ENCODE data around the gene FAXC. TPM values are rescaled to one million over a fixed set of nuclear protein-coding genes. Genes with fewer than 3 reads are reported as not detected.

FAXC gene
- total RNA-seq, 2 experiments from 2014 or later, result not detected

GRCh38 chr6:99306341-99306740, 43.1 kb downstream of the FAXC start:
- CTCF ChIA-PET, result no interaction called here

DNA sequence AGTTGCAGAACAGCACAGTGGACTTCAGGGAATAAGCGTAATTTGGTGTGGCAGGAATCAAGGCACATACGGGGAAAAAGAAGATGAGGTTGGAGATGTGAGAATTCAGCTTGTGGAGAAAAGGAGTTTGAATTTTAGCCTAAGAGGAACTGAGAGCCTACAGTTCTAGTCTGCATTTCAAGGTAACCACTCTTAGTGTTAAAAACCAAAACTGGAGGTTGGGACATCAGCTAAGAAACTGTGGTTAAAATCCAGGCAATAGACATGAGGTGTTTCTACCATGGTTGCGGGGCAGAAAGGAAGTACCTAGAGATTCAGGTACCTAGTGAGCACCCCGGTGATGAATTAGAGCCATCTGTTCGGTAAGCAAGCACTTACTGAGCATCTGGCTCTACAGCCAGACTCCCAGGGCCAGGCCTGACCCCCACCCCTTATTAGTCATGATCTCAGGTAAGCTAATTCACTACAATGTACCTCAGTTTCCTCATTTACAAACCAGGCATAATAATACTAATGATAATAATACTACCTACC, 44.4 kb downstream of the FAXC start:
- intact Hi-C loops (cut with micrococcal nuclease), result no loop called here
- Mint-ChIP-seq H3K9me3 (no peaks in the 10 kb centered on the region), H3K36me3 (no peaks in the 10 kb centered on the region), H3K27me3 (no peaks in the 10 kb centered on the region), H3K27ac (no peak overlapping the region), H3K4me1 (ENCODE audit: low read depth) (no peaks in the 10 kb centered on the region), H3K4me3 (no peak overlapping the region)
- CTCF ChIA-PET, result no interaction called here
- no peak for DNase-seq
- POLR2A ChIA-PET, result no interaction called here

More at GRCh38 chr6:99306341-99306740, 43.1 kb downstream of the FAXC start:
- intact Hi-C loops (cut with micrococcal nuclease), result no loop called here
- no peaks in the 10 kb centered on the region for H3K27me3 Mint-ChIP-seq
- H3K4me1 Mint-ChIP-seq (ENCODE audit: low read depth), result no peaks in the 10 kb centered on the region
- no peaks in the 10 kb centered on the region for H3K36me3 Mint-ChIP-seq
- DNase-seq, result no peak
- no peak overlapping the region for H3K4me3 Mint-ChIP-seq
- H3K9me3 Mint-ChIP-seq, result no peaks in the 10 kb centered on the region
- H3K27ac Mint-ChIP-seq, result no peak overlapping the region
- POLR2A ChIA-PET, result no interaction called here

DNA sequence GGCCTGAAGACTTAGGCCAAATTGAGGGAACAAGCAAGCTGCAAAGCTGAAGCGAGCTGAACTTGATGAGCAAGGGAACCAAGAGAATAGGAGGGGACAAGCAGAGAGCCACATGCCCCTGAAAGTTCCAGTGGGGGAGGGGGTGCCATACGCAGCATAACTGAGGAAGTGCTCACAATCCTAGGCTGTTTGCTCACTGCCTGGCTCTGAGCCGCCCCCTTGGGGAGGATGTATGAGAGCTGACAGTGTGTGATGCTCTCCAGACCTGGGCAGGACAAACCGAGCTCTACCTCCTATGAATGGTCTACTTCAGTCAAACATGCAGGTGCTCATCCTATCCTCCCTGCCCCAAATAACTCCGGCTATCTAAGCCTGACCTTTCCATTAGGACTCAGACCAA, 52.1 kb downstream of the FAXC start:
- ChIA-PET POLR2A (no interaction called here), CTCF (no interaction called here)
- Mint-ChIP-seq H3K36me3 (no peaks in the 10 kb centered on the region), H3K27me3 (peaks cover 3% of the 10 kb centered on the region), H3K9me3 (no peaks in the 10 kb centered on the region), H3K4me3 (no peak overlapping the region), H3K27ac (no peak overlapping the region), H3K4me1 (ENCODE audit: low read depth) (no peaks in the 10 kb centered on the region)
- DNase-seq, result no peak
- intact Hi-C loops (cut with micrococcal nuclease), result no loop called here

DNA sequence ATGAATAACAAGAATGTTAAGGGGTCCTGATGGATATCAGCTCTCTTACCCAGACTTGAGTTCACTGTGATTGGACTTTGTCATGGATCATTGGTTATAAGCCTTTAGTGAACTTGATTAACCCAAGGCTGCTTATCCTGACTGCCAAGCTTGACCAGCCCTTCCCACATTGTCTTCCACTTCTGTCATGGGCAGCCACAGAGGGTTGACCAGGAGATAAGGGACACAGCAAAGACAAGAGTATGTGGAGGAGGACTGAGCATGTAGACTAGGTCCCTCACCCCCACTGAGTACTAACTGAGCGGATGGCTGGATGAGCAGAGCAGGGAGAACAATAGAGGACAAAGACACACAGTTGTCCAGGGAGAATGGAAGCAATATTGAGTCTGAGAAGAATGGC, 52.5 kb downstream of the FAXC start:
- H3K4me3 Mint-ChIP-seq, result no peak overlapping the region
- H3K4me1 Mint-ChIP-seq (ENCODE audit: low read depth), result no peaks in the 10 kb centered on the region
- ChIA-PET CTCF (no interaction called here), POLR2A (no interaction called here)
- intact Hi-C loops (cut with micrococcal nuclease), result no loop called here
- peaks cover 3% of the 10 kb centered on the region for H3K27me3 Mint-ChIP-seq
- H3K36me3 Mint-ChIP-seq, result no peaks in the 10 kb centered on the region
- H3K9me3 Mint-ChIP-seq, result no peaks in the 10 kb centered on the region
- no peak overlapping the region for H3K27ac Mint-ChIP-seq
- DNase-seq, result no peak

GRCh38 chr6:99296261-99296660, 53.2 kb downstream of the FAXC start:
- POLR2A ChIA-PET, result no interaction called here
- CTCF ChIA-PET, result interaction anchor here (1.3 kb wide), 1 partner anchor 34 kb away, joined by 3 read pairs; no protein-coding TSS in a partner anchor
- H3K4me3 Mint-ChIP-seq, result no peak overlapping the region
- peaks cover 3% of the 10 kb centered on the region for H3K27me3 Mint-ChIP-seq
- no peak overlapping the region for H3K27ac Mint-ChIP-seq
- no peaks in the 10 kb centered on the region for H3K36me3 Mint-ChIP-seq
- intact Hi-C loops (cut with micrococcal nuclease), result no loop called here
- no peaks in the 10 kb centered on the region for H3K4me1 Mint-ChIP-seq (ENCODE audit: low read depth)
- no peak for DNase-seq
- H3K9me3 Mint-ChIP-seq, result no peaks in the 10 kb centered on the region

DNA sequence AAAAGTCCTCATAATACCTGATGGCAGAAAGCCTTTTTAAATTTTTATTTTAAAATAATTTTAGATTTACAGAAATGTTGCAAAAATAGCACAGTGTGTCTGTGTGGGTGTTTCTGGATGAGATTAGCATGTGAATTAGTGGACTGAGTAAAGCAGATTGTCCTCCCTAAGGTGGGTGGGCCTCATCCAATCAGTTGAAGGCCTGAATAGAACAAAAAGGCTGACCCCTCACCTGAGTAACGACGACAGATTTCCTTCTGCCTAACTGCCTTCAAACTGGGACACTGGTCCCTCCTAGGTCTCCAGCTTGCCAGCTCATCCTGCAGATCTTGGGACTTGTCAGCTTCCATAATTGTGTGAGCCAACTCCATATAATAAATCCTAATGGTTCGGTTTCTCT, 54.2 kb downstream of the FAXC start:
- intact Hi-C loops (cut with micrococcal nuclease), result no loop called here
- Mint-ChIP-seq H3K9me3 (no peaks in the 10 kb centered on the region), H3K27ac (no peak overlapping the region), H3K36me3 (no peaks in the 10 kb centered on the region), H3K4me3 (no peak overlapping the region), H3K4me1 (ENCODE audit: low read depth) (no peaks in the 10 kb centered on the region), H3K27me3 (peaks cover 3% of the 10 kb centered on the region)
- ChIA-PET POLR2A (no interaction called here), CTCF (interaction anchor here (1.3 kb wide), 1 partner anchor 35 kb away, joined by 3 read pairs; no protein-coding TSS in a partner anchor)
- DNase-seq, result no peak

DNA sequence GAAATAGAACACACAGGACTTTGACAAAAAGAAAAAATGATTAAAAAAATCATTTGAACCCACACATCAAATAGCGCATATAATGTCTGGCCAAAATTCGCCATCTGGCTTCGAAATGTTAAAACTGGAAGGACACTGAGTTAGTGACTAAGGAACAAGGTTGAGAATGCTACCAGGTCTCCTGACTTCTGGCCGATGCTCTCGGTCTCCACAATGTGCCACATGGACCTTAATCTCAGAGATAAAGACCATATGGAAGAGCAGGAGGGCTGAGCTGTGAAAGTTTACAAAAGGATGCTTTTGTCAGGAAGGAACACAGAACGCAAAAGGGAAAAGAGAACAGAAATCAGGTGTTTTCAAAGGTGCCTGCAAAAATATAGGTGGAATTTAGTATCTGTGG, 54.7 kb downstream of the FAXC start:
- no peaks in the 10 kb centered on the region for H3K36me3 Mint-ChIP-seq
- H3K4me1 Mint-ChIP-seq (ENCODE audit: low read depth), result no peaks in the 10 kb centered on the region
- DNase-seq, result no peak
- no peak overlapping the region for H3K27ac Mint-ChIP-seq
- ChIA-PET CTCF (no interaction called here), POLR2A (no interaction called here)
- H3K4me3 Mint-ChIP-seq, result no peak overlapping the region
- H3K9me3 Mint-ChIP-seq, result no peaks in the 10 kb centered on the region
- intact Hi-C loops (cut with micrococcal nuclease), result no loop called here
- peaks cover 3% of the 10 kb centered on the region for H3K27me3 Mint-ChIP-seq

DNA sequence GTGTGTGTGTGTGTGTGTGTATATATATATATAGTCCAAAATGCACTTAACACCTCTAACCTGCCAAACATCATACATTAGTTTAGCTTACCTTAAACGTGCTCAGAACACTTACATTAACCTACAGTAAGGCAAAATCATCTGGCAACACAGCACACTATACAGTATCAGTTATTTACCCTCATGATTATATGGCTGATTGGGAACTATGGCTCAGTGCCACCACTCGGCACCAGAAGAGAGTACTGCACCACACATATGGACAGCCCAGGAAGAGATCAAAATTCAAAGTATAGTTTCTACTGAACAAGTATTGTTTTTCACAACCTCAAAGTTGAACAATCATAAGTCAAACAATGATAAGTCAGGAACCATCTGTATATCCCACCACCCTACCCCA, 59.8 kb downstream of the FAXC start:
- Mint-ChIP-seq H3K27ac (no peak overlapping the region), H3K36me3 (no peaks in the 10 kb centered on the region), H3K4me1 (ENCODE audit: low read depth) (no peaks in the 10 kb centered on the region), H3K4me3 (no peak overlapping the region), H3K9me3 (no peaks in the 10 kb centered on the region), H3K27me3 (peaks cover 7% of the 10 kb centered on the region)
- DNase-seq, result no peak
- ChIA-PET POLR2A (no interaction called here), CTCF (no interaction called here)
- intact Hi-C loops (cut with micrococcal nuclease), result no loop called here

GRCh38 chr6:99288668-99289067, 60.8 kb downstream of the FAXC start:
- Mint-ChIP-seq H3K4me1 (ENCODE audit: low read depth) (no peaks in the 10 kb centered on the region), H3K27ac (no peak overlapping the region), H3K4me3 (no peak overlapping the region), H3K27me3 (peaks cover 6% of the 10 kb centered on the region), H3K9me3 (no peaks in the 10 kb centered on the region), H3K36me3 (no peaks in the 10 kb centered on the region)
- no peak for DNase-seq
- ChIA-PET POLR2A (no interaction called here), CTCF (no interaction called here)
- intact Hi-C loops (cut with micrococcal nuclease), result no loop called here

GRCh38 chr6:99287523-99287922, 62.0 kb downstream of the FAXC start:
- DNase-seq, result no peak
- Mint-ChIP-seq H3K27ac (no peak overlapping the region), H3K36me3 (no peaks in the 10 kb centered on the region), H3K4me1 (ENCODE audit: low read depth) (no peaks in the 10 kb centered on the region), H3K4me3 (no peak overlapping the region), H3K9me3 (no peaks in the 10 kb centered on the region), H3K27me3 (peaks cover 6% of the 10 kb centered on the region)
- intact Hi-C loops (cut with micrococcal nuclease), result no loop called here
- CTCF ChIA-PET, result no interaction called here
- POLR2A ChIA-PET, result no interaction called here

- H3K27me3 Mint-ChIP-seq, result peaks cover 6% of the 10 kb centered on the region
- intact Hi-C loops (cut with micrococcal nuclease), result no loop called here
- no peak overlapping the region for H3K27ac Mint-ChIP-seq
- ChIA-PET CTCF (no interaction called here), POLR2A (no interaction called here)
- H3K9me3 Mint-ChIP-seq, result no peaks in the 10 kb centered on the region
- H3K36me3 Mint-ChIP-seq, result no peaks in the 10 kb centered on the region
- DNase-seq, result no peak
- no peaks in the 10 kb centered on the region for H3K4me1 Mint-ChIP-seq (ENCODE audit: low read depth)
- no peak overlapping the region for H3K4me3 Mint-ChIP-seq
These were observed 63.6 kb downstream of the FAXC start for GRCh38 chr6:99285881-99286280.

GRCh38 chr6:99282479-99283062, 66.9 kb downstream of the FAXC start:
- H3K27me3 Mint-ChIP-seq, result peaks cover 2% of the 10 kb centered on the region
- H3K4me1 Mint-ChIP-seq (ENCODE audit: low read depth), result no peaks in the 10 kb centered on the region
- no peaks in the 10 kb centered on the region for H3K36me3 Mint-ChIP-seq
- no peak overlapping the region for H3K4me3 Mint-ChIP-seq
- no peak overlapping the region for H3K27ac Mint-ChIP-seq
- no peaks in the 10 kb centered on the region for H3K9me3 Mint-ChIP-seq
- DNase-seq, result no peak
- CTCF ChIA-PET, result interaction anchor here (1.0 kb wide), 1 partner anchor 43 kb away, joined by 5 read pairs; no protein-coding TSS in a partner anchor
- POLR2A ChIA-PET, result no interaction called here
- intact Hi-C loops (cut with micrococcal nuclease), result no loop called here

- Mint-ChIP-seq H3K9me3 (no peaks in the 10 kb centered on the region), H3K4me1 (ENCODE audit: low read depth) (no peaks in the 10 kb centered on the region), H3K4me3 (no peak overlapping the region), H3K36me3 (no peaks in the 10 kb centered on the region), H3K27me3 (peaks cover 8% of the 10 kb centered on the region), H3K27ac (no peak overlapping the region)
- no peak for DNase-seq
- intact Hi-C loops (cut with micrococcal nuclease), result no loop called here
- ChIA-PET POLR2A (no interaction called here), CTCF (no interaction called here)
These were observed 72.7 kb downstream of the FAXC start for GRCh38 chr6:99276747-99277146.

Measured in activated CD4-positive, alpha-beta memory T cell treated with anti-CD3 and anti-CD28 coated beads for 36 hours (primary cell).